Sigmoid colon (tissue), 7 donors: ENCODE measurements around the gene LRRC36. TPM values are rescaled to one million over a fixed set of nuclear protein-coding genes. Genes with fewer than 3 reads are reported as not detected.
A peak's percentile ranks its signal among the peaks of the same experiment; 100 is the strongest.

Experiments
- DNase-seq: peaks from one replicate; pipeline ENCODE4 v3.0.0-alpha.2; 2019
- H3K27ac ChIP-seq, 4 donors: fragments of 200-600 bp; sonication (generic); one replicate each; pipeline ENCODE4 v1.5.1; 2016 to 2019; ENCODE audit warnings: mild to moderate bottlenecking in 1 of 4
- H3K27me3 ChIP-seq, 3 donors: fragments of 200-600 bp; sonication (generic); one replicate each; pipeline ENCODE4 v1.5.1; 2019; ENCODE audit warnings: mild to moderate bottlenecking in 1 of 3
- H3K36me3 ChIP-seq, 4 donors: fragments of 200-600 bp; sonication (generic); one replicate each; pipeline ENCODE4 v1.5.1; 2016 to 2019
- H3K4me1 ChIP-seq, 4 donors: fragments of 200-600 bp; sonication (generic); one replicate each; pipeline ENCODE4 v1.5.1; 2017 to 2019
- H3K4me3 ChIP-seq, 4 donors: fragments of 200-600 bp; sonication (generic); one replicate each; pipeline ENCODE4 v1.5.1; 2017 to 2019; ENCODE audit warnings: mild to moderate bottlenecking in 2 of 4, moderate library complexity in 1 of 4
- H3K9me3 ChIP-seq, 4 donors: fragments of 200-600 bp in 3 of 4; sonication (generic) in 3 of 4; one replicate each; pipeline versions ENCODE4 v1.5.1 to v1.6.1; 2013 to 2019
- EP300 ChIP-seq, 4 donors: sonication (generic); formaldehyde crosslinking; IDR thresholded peaks; one replicate each; pipeline ENCODE4 v1.6.1; 2017; ENCODE audit warnings: antibody characterized with exemption in 4 of 4
- POLR2A ChIP-seq, 2 donors: fragments of 450-650 bp; IDR thresholded peaks; one replicate each; pipeline ENCODE4 v1.6.1; 2016; ENCODE audit warnings: antibody characterized with exemption in 2 of 2, mild to moderate bottlenecking in 2 of 2, moderate library complexity in 2 of 2
- POLR2AphosphoS5 ChIP-seq, 4 donors: sonication (generic); formaldehyde crosslinking; IDR thresholded peaks; one replicate each; pipeline ENCODE4 v1.6.1; 2017; ENCODE audit warnings: antibody characterized with exemption in 4 of 4
- WGBS, 2 donors: extraction: QIAGEN DNeasy Blood & Tissue Kit; methylation state at CpG; one replicate each; pipeline ENCODE4 v1.1.7; 2013; 5-methylcytosine and 5-hydroxymethylcytosine counted together
- intact Hi-C: fragments of 100-400 bp; cut with DNase I; formaldehyde crosslinking; loops from one replicate; pipeline ENCODE4 v1.15.1; 2023
- polyA plus RNA-seq, 3 donors: library from polyadenylated mRNA; stranded (reverse); fragments of 200-250 nt; gene quantifications; one replicate each; pipeline ENCODE4 v1.2.3, GENCODE V29; 2013
- total RNA-seq, 4 donors: library from RNA; depleted of rRNA; stranded (reverse); fragments of >200 nt; gene quantifications; one replicate each; pipeline ENCODE4 v1.1.0, GENCODE V29; 2016
- TF ChIP-seq, protein P1 (sequence below), 4 experiments: fragments of 450-650 bp in 3 of 4; fragments of 200-600 bp in 1 of 4; IDR thresholded peaks; one replicate each; pipeline ENCODE4 v1.5.1; 2016 to 2019; ENCODE audit warnings: antibody characterized with exemption in 4 of 4, mild to moderate bottlenecking in 3 of 4, moderate library complexity in 2 of 4
- donor health status: healthy with polysubstance abuse.
- donor health status: Bipolar disorder and iron deficiency.
- donor health status: healthy.

LRRC36 gene
- total and polyA plus RNA-seq, 7 donors: 0.55 to 0.74 TPM; not detected in 5

DNA sequence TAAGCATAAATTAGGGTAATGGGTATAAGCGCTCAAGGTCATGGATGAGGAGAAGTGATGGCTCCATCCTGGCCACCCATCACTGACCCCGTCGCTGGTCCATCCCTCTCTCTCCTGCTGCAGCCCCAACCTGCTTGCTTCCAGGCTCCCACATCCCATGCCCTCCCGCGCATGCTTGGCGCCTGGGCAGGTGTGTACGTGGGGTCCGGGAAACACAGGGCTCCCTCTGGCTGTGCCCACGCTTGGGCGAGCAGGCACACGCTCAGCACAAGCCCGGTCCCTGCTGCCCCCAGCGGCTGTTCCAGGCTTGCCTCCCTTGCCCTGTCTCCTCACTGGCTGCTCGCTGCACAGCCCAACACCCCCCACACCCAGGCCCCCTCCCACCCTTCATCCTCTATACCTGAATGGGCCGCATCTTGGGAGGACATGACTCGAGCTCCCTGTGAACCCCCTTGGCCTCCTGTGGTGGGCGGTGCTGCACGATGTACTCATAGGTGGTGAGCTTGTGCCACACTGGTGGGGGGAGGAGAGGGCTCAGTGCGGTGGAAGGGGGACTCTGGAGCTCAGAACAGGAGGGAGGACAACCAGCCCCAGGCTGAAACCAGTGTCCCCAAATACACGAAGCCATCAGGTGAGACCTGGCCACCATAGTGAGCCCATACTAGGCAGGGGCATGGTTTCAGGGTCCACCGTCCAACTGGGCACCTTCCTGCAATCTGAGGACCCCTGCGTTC is 71.4 kb downstream of the LRRC36 start:
- TF ChIP-seq, protein P1, sequence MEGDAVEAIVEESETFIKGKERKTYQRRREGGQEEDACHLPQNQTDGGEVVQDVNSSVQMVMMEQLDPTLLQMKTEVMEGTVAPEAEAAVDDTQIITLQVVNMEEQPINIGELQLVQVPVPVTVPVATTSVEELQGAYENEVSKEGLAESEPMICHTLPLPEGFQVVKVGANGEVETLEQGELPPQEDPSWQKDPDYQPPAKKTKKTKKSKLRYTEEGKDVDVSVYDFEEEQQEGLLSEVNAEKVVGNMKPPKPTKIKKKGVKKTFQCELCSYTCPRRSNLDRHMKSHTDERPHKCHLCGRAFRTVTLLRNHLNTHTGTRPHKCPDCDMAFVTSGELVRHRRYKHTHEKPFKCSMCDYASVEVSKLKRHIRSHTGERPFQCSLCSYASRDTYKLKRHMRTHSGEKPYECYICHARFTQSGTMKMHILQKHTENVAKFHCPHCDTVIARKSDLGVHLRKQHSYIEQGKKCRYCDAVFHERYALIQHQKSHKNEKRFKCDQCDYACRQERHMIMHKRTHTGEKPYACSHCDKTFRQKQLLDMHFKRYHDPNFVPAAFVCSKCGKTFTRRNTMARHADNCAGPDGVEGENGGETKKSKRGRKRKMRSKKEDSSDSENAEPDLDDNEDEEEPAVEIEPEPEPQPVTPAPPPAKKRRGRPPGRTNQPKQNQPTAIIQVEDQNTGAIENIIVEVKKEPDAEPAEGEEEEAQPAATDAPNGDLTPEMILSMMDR (IDR thresholded peaks at IDR 0.05): no peak
- TF ChIP-seq POLR2AphosphoS5 (IDR thresholded peaks at IDR 0.05): no peak
- no peak for TF ChIP-seq POLR2A (IDR thresholded peaks at IDR 0.05)
- no peak for TF ChIP-seq EP300 (IDR thresholded peaks at IDR 0.05)
- Histone ChIP-seq H3K27ac (peak overlapping the region in 1 of 4 donors; percentile 70), H3K9me3 (no peaks in the 10 kb centered on the region), H3K27me3 (peaks cover 0 to 41% (median 15%) of the 10 kb centered on the region in 3 donors), H3K4me1 (peaks cover 0 to 59% (median 49%) of the 10 kb centered on the region in 4 donors), H3K36me3 (no peaks in the 10 kb centered on the region), H3K4me3 (no peak overlapping the region)
- 89 to 90% methylated on average over 22 of the region's 22 CpGs for WGBS, 2 donors
- no peak for DNase-seq
- intact Hi-C loops: loop anchor here (5.0 kb wide), 2 partner anchors 121 to 151 kb away; partner anchors contain the start of genes FHOD1, PLEKHG4 and SLC9A5

DNA sequence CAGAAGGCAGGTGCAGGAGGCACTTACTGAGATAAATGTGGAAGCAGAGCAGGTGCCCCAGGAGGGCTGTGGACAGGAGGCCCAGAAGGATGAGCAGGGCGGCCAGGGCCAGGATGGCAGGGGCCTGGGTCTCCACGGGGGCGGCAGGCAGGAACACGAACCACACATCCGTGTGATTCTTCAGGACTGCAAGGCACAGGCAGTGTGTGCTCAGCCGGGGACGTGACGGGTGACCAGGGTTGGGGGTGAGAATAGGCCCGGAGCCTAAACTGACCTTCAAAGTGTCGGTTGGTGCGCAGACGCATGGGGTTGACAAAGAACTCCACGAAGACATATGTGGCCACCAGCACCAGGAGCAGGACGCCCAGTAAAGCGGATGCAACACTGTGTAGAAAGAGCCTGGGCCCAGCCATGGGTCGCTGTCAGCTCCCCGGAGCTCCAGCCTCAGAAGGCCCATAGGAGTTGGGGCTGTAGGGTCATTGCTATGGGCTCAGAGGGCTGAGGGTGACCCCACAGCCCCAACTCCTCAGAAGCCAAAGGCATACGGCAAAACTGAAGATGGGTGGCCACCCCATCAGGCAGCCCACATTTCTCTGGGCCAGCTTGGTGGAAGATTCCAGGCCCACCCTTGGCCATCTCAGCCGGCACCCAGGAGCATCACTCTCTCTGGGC is 72.1 kb downstream of the LRRC36 start:
- Histone ChIP-seq H3K36me3 (no peaks in the 10 kb centered on the region), H3K4me3 (no peak overlapping the region), H3K4me1 (peaks cover 0 to 53% (median 42%) of the 10 kb centered on the region in 4 donors), H3K9me3 (no peaks in the 10 kb centered on the region), H3K27me3 (peaks cover 0 to 34% (median 12%) of the 10 kb centered on the region in 3 donors), H3K27ac (no peak overlapping the region)
- DNase-seq: no peak
- TF ChIP-seq POLR2AphosphoS5 (IDR thresholded peaks at IDR 0.05) (no peak), POLR2A (IDR thresholded peaks at IDR 0.05) (no peak), EP300 (IDR thresholded peaks at IDR 0.05) (no peak)
- TF ChIP-seq, protein P1 (IDR thresholded peaks at IDR 0.05): no peak
- intact Hi-C loops: loop anchor here (5.0 kb wide), 2 partner anchors 121 to 151 kb away; partner anchors contain the start of genes FHOD1, PLEKHG4 and SLC9A5
- 94% methylated on average over 19 of the region's 19 CpGs for WGBS, 2 donors

DNA sequence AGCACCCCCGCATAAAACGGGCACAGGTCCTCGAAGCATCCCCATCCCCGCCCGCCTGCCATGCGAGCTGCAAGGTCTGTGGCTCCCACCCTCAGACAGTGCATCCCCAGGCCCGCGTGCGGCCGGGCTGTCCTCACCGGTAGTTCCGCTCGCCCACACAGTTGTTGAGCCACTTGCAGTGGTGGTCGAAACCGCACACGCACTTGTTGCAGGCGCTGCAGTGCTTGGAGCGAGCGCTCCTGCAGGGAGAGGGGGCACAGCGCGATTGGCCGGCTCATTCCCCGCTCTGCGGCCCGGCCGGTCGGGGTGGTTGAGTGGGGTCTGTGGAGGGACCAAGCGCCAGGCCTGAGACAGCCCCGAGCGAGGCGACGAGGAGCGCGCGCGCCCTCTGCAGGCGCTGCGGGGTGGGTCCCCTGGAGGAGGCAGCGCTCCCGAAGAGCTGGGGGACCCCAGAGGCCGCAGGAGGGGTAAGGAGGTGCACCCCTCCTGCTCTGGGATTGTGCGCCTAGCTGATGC is 72.7 kb downstream of the LRRC36 start:
- no peaks in the 10 kb centered on the region for H3K36me3 ChIP-seq
- 37% methylated on average over 42 of the region's 42 CpGs for WGBS, 2 donors
- H3K27ac ChIP-seq: no peak overlapping the region
- H3K4me3 ChIP-seq: peak overlapping the region in 1 of 4 donors; percentile 22
- peaks cover 0 to 47% (median 36%) of the 10 kb centered on the region in 4 donors for H3K4me1 ChIP-seq
- H3K9me3 ChIP-seq: no peaks in the 10 kb centered on the region
- H3K27me3 ChIP-seq: peaks cover 0 to 28% (median 7%) of the 10 kb centered on the region in 3 donors
- no peak for DNase-seq
- TF ChIP-seq POLR2A (IDR thresholded peaks at IDR 0.05) (no peak), EP300 (IDR thresholded peaks at IDR 0.05) (no peak), POLR2AphosphoS5 (IDR thresholded peaks at IDR 0.05) (no peak)
- TF ChIP-seq, protein P1 (IDR thresholded peaks at IDR 0.05): peak; percentile 33 to 77 (median 52)
- intact Hi-C loops: loop anchor here (5.0 kb wide), 2 partner anchors 122 to 152 kb away; partner anchors contain the start of genes FHOD1, PLEKHG4 and SLC9A5

DNA sequence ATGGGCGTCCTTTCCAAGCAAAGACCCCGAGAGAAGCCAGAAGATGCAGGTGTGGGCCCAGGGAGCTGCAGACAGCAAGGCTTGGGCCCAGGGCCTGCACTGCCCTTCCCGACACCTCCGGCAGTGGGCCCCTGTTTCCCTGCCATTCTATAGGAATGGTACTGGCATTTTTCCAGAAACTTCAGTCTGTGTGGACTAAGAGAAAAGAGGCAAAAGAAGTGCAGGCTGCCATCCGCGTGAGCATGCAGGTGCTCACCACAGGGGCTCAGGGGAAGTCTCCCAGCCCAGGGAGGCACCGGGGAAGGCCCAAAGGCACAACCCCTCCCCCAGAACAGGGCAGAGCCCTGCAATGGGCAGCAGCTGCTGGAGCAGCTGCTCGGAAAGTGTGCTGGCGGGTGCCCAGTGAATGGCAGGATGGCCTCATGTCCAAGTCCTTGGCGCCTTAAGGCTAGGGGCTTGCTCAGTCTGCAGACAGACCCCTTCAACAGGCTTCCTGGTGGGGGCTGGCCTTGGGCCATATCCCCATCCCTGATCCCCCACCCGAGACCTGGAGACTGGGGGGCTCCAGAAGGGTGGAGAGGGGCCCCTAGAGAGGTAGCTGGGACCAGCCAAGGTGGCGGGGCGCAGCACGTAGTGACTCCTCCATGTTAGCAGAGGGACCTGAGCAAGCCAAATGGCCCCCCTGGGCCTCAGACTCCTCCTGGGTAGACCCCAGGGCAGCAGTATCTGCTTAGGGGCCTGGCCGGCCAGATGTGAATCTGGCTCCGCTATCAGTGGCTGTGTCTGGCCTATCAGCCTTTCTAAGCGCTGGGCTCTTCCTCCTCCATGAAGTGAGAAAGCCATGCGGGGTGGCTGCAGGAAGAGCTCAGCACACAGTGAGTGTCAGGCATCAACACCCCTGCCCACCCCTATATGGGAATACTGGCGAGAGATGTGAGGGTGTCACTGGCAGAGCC is 73.4 kb downstream of the LRRC36 start:
- Histone ChIP-seq H3K4me1 (peaks cover 0 to 41% (median 31%) of the 10 kb centered on the region in 4 donors), H3K36me3 (no peaks in the 10 kb centered on the region), H3K9me3 (no peaks in the 10 kb centered on the region), H3K4me3 (peak overlapping the region in 1 of 4 donors; percentile 22), H3K27me3 (peaks cover 0 to 22% (median 6%) of the 10 kb centered on the region in 3 donors), H3K27ac (no peak overlapping the region)
- intact Hi-C loops: loop anchor here (5.0 kb wide), 2 partner anchors 123 to 153 kb away; partner anchors contain the start of genes FHOD1, PLEKHG4 and SLC9A5
- 65 to 75% methylated on average over 19 of the region's 19 CpGs for WGBS, 2 donors
- TF ChIP-seq EP300 (IDR thresholded peaks at IDR 0.05): no peak
- TF ChIP-seq POLR2AphosphoS5 (IDR thresholded peaks at IDR 0.05): no peak
- TF ChIP-seq POLR2A (IDR thresholded peaks at IDR 0.05): no peak
- TF ChIP-seq, protein P1 (IDR thresholded peaks at IDR 0.05): peak in 2 of 4 experiments; percentile 1 to 30
- no peak for DNase-seq
